Measurements from ENCODE around the gene PDZRN3.

DNA sequence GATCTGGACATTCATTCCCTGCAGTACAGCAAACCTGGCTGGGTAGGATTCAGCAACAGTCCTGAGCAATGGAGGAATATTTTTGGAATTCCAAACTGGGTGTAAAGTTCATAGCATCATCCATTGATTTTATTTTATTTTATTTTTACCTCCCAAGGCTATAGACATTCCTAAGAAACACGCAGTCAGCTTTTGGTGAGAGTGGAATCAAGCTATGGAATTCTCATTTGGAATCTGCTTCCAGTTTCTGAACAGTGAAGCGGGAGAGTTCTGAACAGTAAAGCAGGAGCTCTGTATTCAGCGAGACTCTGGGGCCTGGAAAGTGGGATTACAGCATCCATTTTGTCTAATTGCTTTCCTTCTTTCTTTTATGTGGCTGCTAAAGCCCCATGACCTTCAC is 1.4 kb upstream of the PDZRN3 start:
- TF ChIP-seq POLR2AphosphoS5 (IDR thresholded peaks at IDR 0.05; ENCODE audit: low read depth, low read length) (no peak), TAF1 (IDR thresholded peaks at IDR 0.05; ENCODE audit: borderline replicate concordance, insufficient read depth, low read length) (no peak), SIN3A (IDR thresholded peaks at IDR 0.05; ENCODE audit: borderline replicate concordance, insufficient read depth, low read length) (no peak), FOXP2 (optimal IDR thresholded peaks at IDR 0.05; ENCODE audit: borderline replicate concordance, extremely low read depth, extremely low read length, insufficient read depth) (no peak)
- TF ChIP-seq, protein P1, sequence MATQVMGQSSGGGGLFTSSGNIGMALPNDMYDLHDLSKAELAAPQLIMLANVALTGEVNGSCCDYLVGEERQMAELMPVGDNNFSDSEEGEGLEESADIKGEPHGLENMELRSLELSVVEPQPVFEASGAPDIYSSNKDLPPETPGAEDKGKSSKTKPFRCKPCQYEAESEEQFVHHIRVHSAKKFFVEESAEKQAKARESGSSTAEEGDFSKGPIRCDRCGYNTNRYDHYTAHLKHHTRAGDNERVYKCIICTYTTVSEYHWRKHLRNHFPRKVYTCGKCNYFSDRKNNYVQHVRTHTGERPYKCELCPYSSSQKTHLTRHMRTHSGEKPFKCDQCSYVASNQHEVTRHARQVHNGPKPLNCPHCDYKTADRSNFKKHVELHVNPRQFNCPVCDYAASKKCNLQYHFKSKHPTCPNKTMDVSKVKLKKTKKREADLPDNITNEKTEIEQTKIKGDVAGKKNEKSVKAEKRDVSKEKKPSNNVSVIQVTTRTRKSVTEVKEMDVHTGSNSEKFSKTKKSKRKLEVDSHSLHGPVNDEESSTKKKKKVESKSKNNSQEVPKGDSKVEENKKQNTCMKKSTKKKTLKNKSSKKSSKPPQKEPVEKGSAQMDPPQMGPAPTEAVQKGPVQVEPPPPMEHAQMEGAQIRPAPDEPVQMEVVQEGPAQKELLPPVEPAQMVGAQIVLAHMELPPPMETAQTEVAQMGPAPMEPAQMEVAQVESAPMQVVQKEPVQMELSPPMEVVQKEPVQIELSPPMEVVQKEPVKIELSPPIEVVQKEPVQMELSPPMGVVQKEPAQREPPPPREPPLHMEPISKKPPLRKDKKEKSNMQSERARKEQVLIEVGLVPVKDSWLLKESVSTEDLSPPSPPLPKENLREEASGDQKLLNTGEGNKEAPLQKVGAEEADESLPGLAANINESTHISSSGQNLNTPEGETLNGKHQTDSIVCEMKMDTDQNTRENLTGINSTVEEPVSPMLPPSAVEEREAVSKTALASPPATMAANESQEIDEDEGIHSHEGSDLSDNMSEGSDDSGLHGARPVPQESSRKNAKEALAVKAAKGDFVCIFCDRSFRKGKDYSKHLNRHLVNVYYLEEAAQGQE (IDR thresholded peaks at IDR 0.05; ENCODE audit: insufficient read depth in 1 of 2, low read depth in 2 of 2, low read length in 2 of 2): no peak
